H54 (cell line): ENCODE data around the gene RFX4.

Experiments used
- DNase-seq: peaks from one replicate; pipeline ENCODE4 v3.0.0; 2011; ENCODE audit warnings: low spot score, mixed read lengths; ENCODE audit not compliant: insufficient read length
- FAIRE-seq: peaks from 3 replicates; lab custom pipeline; 2011; peaks lifted over from hg19 to GRCh38; lab: Jason Lieb, UNC
- POLR2A ChIP-seq: IDR thresholded peaks from 2 replicates; pipeline ENCODE4 v1.6.1; 2011; ENCODE audit warnings: low read depth, mild to moderate bottlenecking, low read length

The RFX4 gene

GRCh38 chr12:106794369-106794768, 211.6 kb downstream of the RFX4 start:
- DNase-seq (no peak), FAIRE-seq (peak; percentile 20)
- no peak for TF ChIP-seq POLR2A

GRCh38 chr12:106801167-106801708, 218.4 kb downstream of the RFX4 start:
- no peak for FAIRE-seq
- TF ChIP-seq POLR2A, result no peak

DNA sequence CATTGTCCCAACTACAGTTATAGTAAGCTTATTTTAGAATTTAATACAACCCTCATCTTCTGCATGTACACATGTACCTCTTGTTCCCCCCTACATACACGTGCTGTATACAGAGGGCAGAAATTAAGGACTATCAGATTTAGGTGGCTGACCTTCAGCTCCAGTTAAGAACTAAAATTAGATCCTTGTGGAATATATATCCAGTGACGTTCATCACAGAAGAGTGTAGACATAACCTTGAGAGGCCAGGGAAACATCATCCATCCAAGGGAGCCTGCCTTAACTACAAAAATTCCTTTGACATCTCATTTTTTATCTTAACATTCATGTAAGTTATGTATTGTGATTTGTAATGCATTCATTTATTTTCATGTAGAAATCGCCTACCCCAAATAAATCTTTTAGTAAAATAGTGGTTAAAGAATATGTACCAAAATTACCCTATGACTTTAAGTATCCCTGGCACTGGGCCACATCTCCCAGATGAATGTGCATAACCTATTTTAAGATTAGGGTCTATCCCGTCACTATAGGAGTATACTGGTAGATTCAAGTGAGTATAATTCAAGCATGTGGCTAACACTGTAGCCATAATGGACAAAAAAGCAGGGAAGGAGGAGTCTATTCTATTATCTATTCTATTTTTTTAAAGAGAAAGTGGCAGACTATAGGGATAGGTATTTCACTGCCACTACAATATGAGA, 219.2 kb downstream of the RFX4 start:
- TF ChIP-seq POLR2A, result no peak
- FAIRE-seq (no peak), DNase-seq (no peak)

More at GRCh38 chr12:106801167-106801708, 218.4 kb downstream of the RFX4 start:
- DNase-seq, result no peak

- no peak for FAIRE-seq
- no peak for DNase-seq
- TF ChIP-seq POLR2A, result no peak
Observed at GRCh38 chr12:106804668-106805067, 221.9 kb downstream of the RFX4 start.
